Astrocyte (in vitro differentiated cells and primary cell): Measurements from ENCODE around the gene SBF2.

ENCODE experiments used
- CTCF ChIP-seq: IDR thresholded peaks from 2 replicates; pipeline ENCODE4 v1.5.1; 2011; ENCODE audit warnings: low read depth, mild to moderate bottlenecking, inconsistent platforms, low read length, moderate library complexity; ENCODE audit not compliant: insufficient read depth
- EZH2 ChIP-seq: IDR thresholded peaks from 2 replicates; pipeline ENCODE4 v1.6.1; 2012; ENCODE audit warnings: mild to moderate bottlenecking, low read length, inconsistent platforms; ENCODE audit not compliant: insufficient read depth

- TF ChIP-seq CTCF (no peak), EZH2 (no peak)
Observed at GRCh38 chr11:10197091-10197490, 96.9 kb downstream of the SBF2 start.
